RWPE1 (cell line): ENCODE results near the gene PNMA1.

Experiments used
- CTCF ChIA-PET: fragments of 350-600 bp; sonication (Branson Sonifier 250); formaldehyde crosslinking; extraction: SDS; loops from one replicate; lab custom pipeline; 2021; lab: Yijun Ruan, JAX
- POLR2A ChIA-PET: fragments of 400-600 bp; formaldehyde crosslinking; extraction: SDS; loops from one replicate; lab custom pipeline; 2020; ENCODE audit warnings: antibody characterized with exemption; ENCODE audit not compliant: low non-redundant PET; lab: Yijun Ruan, JAX
- DNase-seq: peaks from one replicate; pipeline ENCODE4 v3.0.0; 2012; ENCODE audit warnings: low spot score
- H3K27ac ChIP-seq: fragments of 450-650 bp; 2 replicates; pipeline ENCODE4 v1.5.1; 2017
- TF ChIP-seq, protein P1 (sequence below): fragments of 450-650 bp; conservative IDR thresholded peaks from 2 replicates; pipeline ENCODE4 v1.5.1; 2017; ENCODE audit warnings: low read depth, mild to moderate bottlenecking

Gene PNMA1

DNA sequence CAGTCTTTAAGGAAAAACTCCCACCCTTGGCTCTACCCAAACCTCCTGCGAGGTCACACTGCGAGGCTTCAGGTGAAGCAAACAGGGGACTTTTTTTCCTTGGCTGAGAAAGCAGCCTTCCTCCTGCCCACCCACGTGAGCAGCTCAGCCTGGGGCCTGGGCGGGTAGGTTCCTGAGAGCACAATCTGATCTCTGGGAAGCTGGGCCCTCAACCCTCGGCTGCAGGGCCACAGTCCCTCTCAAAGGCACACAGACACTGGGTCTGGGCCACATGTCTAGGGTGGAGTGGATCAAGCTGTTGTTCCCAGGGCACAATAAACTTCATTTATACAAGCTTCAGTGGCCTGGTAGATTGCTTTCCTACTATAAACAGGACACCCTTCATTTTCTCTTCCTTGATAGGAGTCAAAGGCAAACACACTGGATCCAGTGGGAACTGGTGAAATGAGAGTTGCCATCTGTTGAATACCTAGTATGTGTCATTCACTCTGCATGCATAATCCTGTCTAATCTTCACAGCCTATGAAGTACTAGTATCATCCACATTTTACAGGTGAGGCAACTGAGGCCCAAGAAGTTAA, 41.3 kb upstream of the PNMA1 start:
- TF ChIP-seq, protein P1, sequence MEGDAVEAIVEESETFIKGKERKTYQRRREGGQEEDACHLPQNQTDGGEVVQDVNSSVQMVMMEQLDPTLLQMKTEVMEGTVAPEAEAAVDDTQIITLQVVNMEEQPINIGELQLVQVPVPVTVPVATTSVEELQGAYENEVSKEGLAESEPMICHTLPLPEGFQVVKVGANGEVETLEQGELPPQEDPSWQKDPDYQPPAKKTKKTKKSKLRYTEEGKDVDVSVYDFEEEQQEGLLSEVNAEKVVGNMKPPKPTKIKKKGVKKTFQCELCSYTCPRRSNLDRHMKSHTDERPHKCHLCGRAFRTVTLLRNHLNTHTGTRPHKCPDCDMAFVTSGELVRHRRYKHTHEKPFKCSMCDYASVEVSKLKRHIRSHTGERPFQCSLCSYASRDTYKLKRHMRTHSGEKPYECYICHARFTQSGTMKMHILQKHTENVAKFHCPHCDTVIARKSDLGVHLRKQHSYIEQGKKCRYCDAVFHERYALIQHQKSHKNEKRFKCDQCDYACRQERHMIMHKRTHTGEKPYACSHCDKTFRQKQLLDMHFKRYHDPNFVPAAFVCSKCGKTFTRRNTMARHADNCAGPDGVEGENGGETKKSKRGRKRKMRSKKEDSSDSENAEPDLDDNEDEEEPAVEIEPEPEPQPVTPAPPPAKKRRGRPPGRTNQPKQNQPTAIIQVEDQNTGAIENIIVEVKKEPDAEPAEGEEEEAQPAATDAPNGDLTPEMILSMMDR = no peak
- H3K27ac ChIP-seq = peak overlapping the region; percentile 98
- DNase-seq = no peak
- ChIA-PET POLR2A (interaction anchor here (0.6 to 1.4 kb wide), 3 partner anchors 13 to 155 kb away, joined by 4 to 5 read pairs (median 5); no protein-coding TSS in a partner anchor), CTCF (interaction anchor here (1.6 to 2.9 kb wide), 2 partner anchors 11 to 27 kb away, joined by 6 to 13 read pairs; no protein-coding TSS in a partner anchor)

DNA sequence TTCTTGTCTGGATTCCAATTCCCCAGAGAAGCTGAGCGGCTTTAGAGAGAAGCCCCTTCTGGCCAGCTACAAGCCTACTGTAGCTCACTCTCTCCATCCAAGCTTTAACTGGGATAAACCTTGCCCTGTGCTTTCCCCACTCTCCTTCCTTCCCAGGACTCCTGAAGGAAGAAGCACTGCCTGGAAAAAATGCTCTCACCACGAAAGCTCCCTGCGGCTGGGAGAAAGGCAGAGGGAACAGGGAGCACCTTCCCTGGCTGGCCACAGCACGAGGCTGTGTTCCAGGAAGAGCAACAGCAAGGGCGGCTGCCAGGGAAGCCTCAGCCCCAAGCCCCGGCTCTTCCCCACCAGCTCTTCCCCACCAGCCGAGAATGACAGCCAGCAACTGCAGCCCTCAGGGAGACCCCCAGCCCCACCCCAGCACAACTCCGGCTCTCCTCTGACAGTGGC, 40.8 kb upstream of the PNMA1 start:
- TF ChIP-seq, protein P1 = no peak
- POLR2A ChIA-PET = interaction anchor here (1.2 to 1.4 kb wide), 2 partner anchors 13 to 26 kb away, joined by 4 to 5 read pairs; no protein-coding TSS in a partner anchor
- DNase-seq = no peak
- H3K27ac ChIP-seq = peak overlapping the region; percentile 98
- CTCF ChIA-PET = interaction anchor here (0.5 to 2.9 kb wide), 5 partner anchors 10 to 185 kb away, joined by 3 to 13 read pairs (median 5); no protein-coding TSS in a partner anchor

DNA sequence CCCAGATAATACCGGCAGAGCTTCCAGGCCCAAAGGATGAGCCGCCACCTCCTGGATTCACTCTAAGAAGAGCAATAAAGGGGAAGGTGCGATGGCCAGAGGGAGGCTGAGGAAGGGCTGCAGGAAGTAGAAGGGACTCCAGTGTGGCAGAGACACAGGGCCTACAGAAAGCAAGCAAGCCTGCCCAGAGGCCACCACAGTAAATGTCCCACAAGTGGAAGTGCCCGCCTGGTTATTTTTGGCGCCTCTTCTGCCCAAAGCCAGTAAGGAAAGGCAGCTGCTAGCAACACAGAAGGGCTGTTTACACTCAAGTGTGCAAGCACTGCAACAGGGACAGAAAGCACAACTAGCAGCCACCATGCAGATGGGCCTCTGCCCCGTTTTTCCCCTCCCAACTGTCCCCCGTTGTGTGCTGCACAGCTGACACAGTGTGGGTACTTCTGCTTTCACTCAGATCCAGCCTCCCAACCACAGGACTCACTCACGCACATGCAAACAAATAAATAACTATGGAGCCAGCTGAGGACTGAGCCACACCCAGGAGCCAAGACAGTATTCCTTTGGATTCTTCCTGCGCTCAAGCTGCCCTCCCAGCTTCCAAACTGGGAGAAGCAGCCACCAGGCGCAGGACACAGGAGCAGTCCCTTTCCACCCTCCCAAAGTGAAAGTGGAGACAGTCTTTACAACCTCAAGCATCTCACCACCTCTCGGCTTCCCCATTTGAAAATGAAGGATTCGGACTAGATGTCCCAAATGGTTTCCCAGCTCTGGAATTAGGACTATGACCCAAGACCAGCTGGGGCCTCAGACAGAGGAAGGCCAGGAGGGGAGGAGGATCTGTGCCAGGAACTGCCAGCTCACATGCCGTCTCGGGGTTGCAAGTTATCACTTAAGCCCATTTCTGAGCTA, 40.0 kb upstream of the PNMA1 start:
- TF ChIP-seq, protein P1 = no peak
- ChIA-PET CTCF (interaction anchor here (0.5 to 2.9 kb wide), 6 partner anchors 9 to 184 kb away, joined by 3 to 13 read pairs (median 5); no protein-coding TSS in a partner anchor), POLR2A (interaction anchor here (1.4 kb wide), 1 partner anchor 12 kb away, joined by 5 read pairs; no protein-coding TSS in a partner anchor)
- peak overlapping the region; percentile 98 for H3K27ac ChIP-seq
- DNase-seq = no peak

DNA sequence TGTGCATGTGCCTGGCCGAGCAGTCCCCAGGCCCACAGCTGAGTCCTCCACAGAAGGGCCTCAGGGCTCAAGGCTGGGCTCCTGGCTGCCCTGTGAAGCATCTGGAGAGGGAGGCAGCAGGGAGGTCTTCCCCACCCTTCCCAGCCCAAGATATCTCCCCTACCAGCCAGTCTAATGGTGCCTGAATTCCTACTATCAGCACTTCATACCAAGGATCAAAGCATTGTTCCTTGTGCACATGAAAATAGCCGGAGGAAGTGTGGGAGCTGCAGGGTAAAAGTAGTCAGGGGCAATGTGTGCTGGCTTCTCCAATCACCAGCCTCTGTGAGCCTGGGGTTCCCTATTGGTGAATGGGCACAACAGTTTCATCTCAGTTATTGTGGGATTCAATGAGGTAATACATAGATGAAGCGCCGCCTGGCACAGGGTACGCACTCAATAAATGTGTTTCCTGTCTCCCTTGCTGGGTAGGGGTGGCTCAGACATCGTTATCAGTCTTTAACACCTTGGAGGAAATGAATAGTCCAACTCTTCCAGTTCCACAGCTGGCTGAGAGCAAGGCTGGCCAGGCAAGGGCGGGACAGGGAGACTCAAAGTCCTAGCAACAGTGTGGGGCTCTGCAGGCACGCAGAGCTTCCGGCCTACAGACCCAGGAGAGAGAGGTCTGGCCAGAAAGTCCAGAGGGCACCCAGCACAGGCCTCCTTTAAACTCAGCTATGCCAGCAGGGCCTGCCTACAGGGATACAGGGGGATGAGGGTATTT, 39.1 kb upstream of the PNMA1 start:
- CTCF ChIA-PET = interaction anchor here (0.5 to 0.9 kb wide), 5 partner anchors 19 to 475 kb away, joined by 3 to 4 read pairs (median 3); no protein-coding TSS in a partner anchor
- DNase-seq = no peak
- POLR2A ChIA-PET = no interaction called here
- peak overlapping the region; percentile 98 for H3K27ac ChIP-seq
- TF ChIP-seq, protein P1 = no peak

DNA sequence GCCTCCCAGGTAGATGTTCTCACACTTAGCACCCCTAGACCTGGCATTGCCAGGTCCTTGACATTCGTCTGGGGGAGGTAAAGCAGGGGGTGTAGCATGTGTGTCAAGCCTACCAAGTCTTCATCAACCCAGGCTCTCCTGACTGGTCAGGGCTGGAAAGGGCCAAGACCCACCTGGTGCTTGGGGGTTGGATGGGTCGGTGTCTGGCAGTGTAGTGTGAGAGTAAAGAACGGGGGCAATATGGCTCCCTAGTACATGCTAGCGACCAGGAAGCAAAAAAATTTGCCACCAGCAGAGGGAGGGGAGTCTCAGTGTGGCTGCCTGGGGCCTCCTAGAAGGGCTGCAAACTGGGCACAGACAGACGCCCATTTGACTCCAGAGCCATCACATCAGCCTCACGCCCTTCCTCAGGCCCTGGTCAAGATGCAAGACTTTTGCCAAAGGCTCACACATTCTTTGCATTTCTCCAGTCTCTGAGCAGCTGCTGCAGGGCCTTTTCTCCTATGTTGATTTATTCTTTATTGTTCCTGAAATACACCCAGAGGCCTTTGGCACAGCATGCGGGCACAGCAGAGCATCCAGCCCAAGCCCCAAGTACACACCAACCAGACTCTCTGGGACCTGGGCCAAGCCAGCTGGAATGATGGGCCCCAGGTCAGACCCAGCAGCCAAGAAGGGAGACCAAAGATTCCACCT, 38.3 kb upstream of the PNMA1 start:
- CTCF ChIA-PET = interaction anchor here (0.9 kb wide), 1 partner anchor 23 kb away, joined by 3 read pairs; no protein-coding TSS in a partner anchor
- H3K27ac ChIP-seq = peak overlapping the region; percentile 98
- no peak for DNase-seq
- TF ChIP-seq, protein P1 = no peak
- POLR2A ChIA-PET = no interaction called here
